GM23248 (cell line): ENCODE data around the gene OR1K1. TPM values are rescaled to one million over a fixed set of nuclear protein-coding genes. Genes with fewer than 3 reads are reported as not detected.

Experiments
- DNase-seq: peaks from one replicate; pipeline ENCODE4 v3.0.0-alpha.2; 2015
- H2AFZ ChIP-seq: fragments of 200-600 bp; sonication (generic); 2 replicates; pipeline ENCODE4 v1.6.1; 2016; ENCODE audit warnings: antibody characterized with exemption
- H3F3A ChIP-seq: fragments of 200-600 bp; sonication (generic); 2 replicates; pipeline ENCODE4 v1.6.1; 2016; ENCODE audit warnings: mild to moderate bottlenecking, antibody characterized with exemption, mixed run types; ENCODE audit not compliant: insufficient read depth
- H3K27ac ChIP-seq: fragments of 200-600 bp; sonication (generic); 2 replicates; pipeline ENCODE4 v1.5.1; 2016; ENCODE audit warnings: mild to moderate bottlenecking
- H3K27me3 ChIP-seq: fragments of 200-600 bp; sonication (generic); replicated peaks from 2 replicates; pipeline ENCODE4 v1.6.1; 2016; ENCODE audit warnings: mild to moderate bottlenecking; ENCODE audit not compliant: insufficient read depth
- H3K36me3 ChIP-seq: fragments of 200-600 bp; sonication (generic); 2 replicates; pipeline ENCODE4 v1.6.1; 2016; ENCODE audit warnings: low read depth, mild to moderate bottlenecking
- H3K4me1 ChIP-seq: fragments of 200-600 bp; sonication (generic); 2 replicates; pipeline ENCODE4 v1.6.1; 2016; ENCODE audit warnings: mild to moderate bottlenecking; ENCODE audit not compliant: insufficient read depth
- H3K4me2 ChIP-seq: fragments of 200-600 bp; sonication (generic); one replicate; pipeline ENCODE4 v1.6.1; 2016; ENCODE audit warnings: mild to moderate bottlenecking; ENCODE audit not compliant: unreplicated experiment
- H3K4me3 ChIP-seq: fragments of 200-600 bp; sonication (generic); 2 replicates; pipeline ENCODE4 v1.5.1; 2016; ENCODE audit warnings: mild to moderate bottlenecking
- H3K79me2 ChIP-seq: fragments of 200-600 bp; sonication (generic); 2 replicates; pipeline ENCODE4 v1.6.1; 2016; ENCODE audit warnings: mild to moderate bottlenecking; ENCODE audit not compliant: insufficient read depth
- H3K9ac ChIP-seq: fragments of 200-600 bp; sonication (generic); 2 replicates; pipeline ENCODE4 v1.6.1; 2016; ENCODE audit warnings: mild to moderate bottlenecking
- H3K9me2 ChIP-seq: fragments of 200-600 bp; sonication (generic); 2 replicates; pipeline ENCODE4 v1.6.1; 2016; ENCODE audit warnings: mixed run types, mild to moderate bottlenecking, moderate library complexity; ENCODE audit not compliant: insufficient read depth
- H3K9me3 ChIP-seq: fragments of 200-600 bp; sonication (generic); one replicate; pipeline ENCODE4 v1.6.1; 2017; ENCODE audit warnings: low read depth
- H4K20me1 ChIP-seq: fragments of 200-600 bp; sonication (generic); 2 replicates; pipeline ENCODE4 v1.6.0; 2016; ENCODE audit not compliant: insufficient read depth
- EZH2 ChIP-seq: fragments of 200-600 bp; sonication (generic); IDR thresholded peaks from 2 replicates; pipeline ENCODE4 v1.6.1; 2018; ENCODE audit warnings: antibody characterized with exemption, mild to moderate bottlenecking; ENCODE audit not compliant: insufficient read depth, poor library complexity, severe bottlenecking
- EZH2phosphoT487 ChIP-seq: fragments of 200-600 bp; sonication (generic); IDR thresholded peaks from 2 replicates; pipeline ENCODE4 v1.6.1; 2018; ENCODE audit warnings: antibody characterized with exemption, moderate library complexity, mild to moderate bottlenecking, low read depth; ENCODE audit not compliant: insufficient read depth
- WGBS, 2 experiments: methylation state at CpG; one replicate each; pipeline ENCODE4 v1.1.6; 2015 to 2017; ENCODE audit warnings: low lambda C conversion rate in 2 of 2, low coverage in 1 of 2; ENCODE audit errors: missing lambda C conversion rate in 2 of 2; 5-methylcytosine and 5-hydroxymethylcytosine counted together
- in situ Hi-C: fragments of 300-500 bp; cut with MboI; formaldehyde crosslinking; loops from 2 replicates; pipeline ENCODE4 v1.15.0; 2020
- polyA plus RNA-seq: library from polyadenylated mRNA; unstranded; fragments of >200 nt; fragmentation: Nextera tagmentation; extraction: Ambion mirVana; gene quantifications from 2 replicates; pipeline ENCODE4 v1.2.1, GENCODE V29; 2016
- total RNA-seq: library from RNA; depleted of rRNA; stranded (reverse); fragments of >200 nt; shearing (Covaris generic); gene quantifications from 2 replicates; pipeline ENCODE4 v1.2.3, GENCODE V29; 2014

The OR1K1 gene
- total and polyA plus RNA-seq, 2 experiments from 2014 or later, result not detected

DNA sequence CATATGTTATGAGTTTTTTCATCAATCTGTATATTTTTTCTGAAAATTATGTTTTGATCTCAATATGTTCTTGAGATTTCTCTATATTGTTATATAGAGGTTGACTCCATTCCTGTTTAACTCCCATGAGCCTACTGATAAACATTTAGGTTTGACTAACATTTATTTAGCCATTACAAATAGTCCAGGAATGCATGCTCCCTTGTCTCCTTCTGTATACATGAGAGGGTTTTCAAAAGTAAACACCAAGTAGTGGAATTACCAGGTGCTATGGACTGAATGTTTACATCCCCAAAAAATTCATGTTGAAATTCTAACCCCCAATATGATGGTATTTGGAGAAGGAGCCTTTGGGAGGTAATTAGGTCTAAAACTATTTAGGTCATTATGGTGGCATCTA lies 14.7 kb upstream of the OR1K1 start:
- H3K79me2 ChIP-seq, result no peaks in the 10 kb centered on the region
- H3K4me3 ChIP-seq, result no peak overlapping the region
- H3K9me2 ChIP-seq, result no peaks in the 10 kb centered on the region
- no peak overlapping the region for H2AFZ ChIP-seq
- no peaks in the 10 kb centered on the region for H3K36me3 ChIP-seq
- TF ChIP-seq EZH2 (no peak), EZH2phosphoT487 (no peak)
- in situ Hi-C loops, result no loop called here
- H3F3A ChIP-seq, result no peaks in the 10 kb centered on the region
- H3K4me1 ChIP-seq, result peaks cover 8% of the 10 kb centered on the region; the same call in 1 of the 2 replicates
- H3K9me3 ChIP-seq, result no peaks in the 10 kb centered on the region
- DNase-seq, result no peak
- no peak overlapping the region for H3K27ac ChIP-seq
- H4K20me1 ChIP-seq, result no peaks in the 10 kb centered on the region
- H3K4me2 ChIP-seq, result no peak overlapping the region
- no peak overlapping the region for H3K9ac ChIP-seq
- H3K27me3 ChIP-seq, result no peaks in the 10 kb centered on the region

DNA sequence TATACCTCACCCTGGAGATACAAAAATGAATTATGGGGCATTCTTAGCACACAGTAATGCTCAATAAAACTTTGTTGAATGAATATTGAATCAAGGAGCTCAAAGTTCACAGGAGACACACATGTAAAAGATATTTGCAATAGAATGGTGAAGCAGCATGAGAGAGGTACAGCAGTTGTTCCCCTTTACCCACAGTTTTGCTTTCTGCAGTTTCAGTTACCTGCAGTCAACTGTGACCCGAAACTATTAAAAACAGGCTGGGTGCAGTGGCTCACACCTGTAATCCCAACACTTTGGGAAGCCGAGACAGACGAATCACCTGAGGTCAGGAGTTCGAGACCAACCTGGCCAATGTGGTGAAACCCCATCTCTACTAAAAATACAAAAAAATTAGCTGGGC lies 13.6 kb upstream of the OR1K1 start:
- in situ Hi-C loops, result no loop called here
- WGBS, 2 experiments, result 77 to 80% methylated on average over 4 of the region's 4 CpGs
- Histone ChIP-seq H2AFZ (no peak overlapping the region), H3F3A (no peaks in the 10 kb centered on the region), H3K9me2 (no peaks in the 10 kb centered on the region), H4K20me1 (no peaks in the 10 kb centered on the region), H3K36me3 (no peaks in the 10 kb centered on the region), H3K27me3 (no peaks in the 10 kb centered on the region), H3K9me3 (no peaks in the 10 kb centered on the region), H3K9ac (no peak overlapping the region), H3K27ac (no peak overlapping the region), H3K4me3 (no peak overlapping the region), H3K4me2 (no peak overlapping the region), H3K79me2 (no peaks in the 10 kb centered on the region), H3K4me1 (peaks cover 8% of the 10 kb centered on the region; the same call in 1 of the 2 replicates)
- no peak for TF ChIP-seq EZH2phosphoT487
- no peak for TF ChIP-seq EZH2
- DNase-seq, result no peak

DNA sequence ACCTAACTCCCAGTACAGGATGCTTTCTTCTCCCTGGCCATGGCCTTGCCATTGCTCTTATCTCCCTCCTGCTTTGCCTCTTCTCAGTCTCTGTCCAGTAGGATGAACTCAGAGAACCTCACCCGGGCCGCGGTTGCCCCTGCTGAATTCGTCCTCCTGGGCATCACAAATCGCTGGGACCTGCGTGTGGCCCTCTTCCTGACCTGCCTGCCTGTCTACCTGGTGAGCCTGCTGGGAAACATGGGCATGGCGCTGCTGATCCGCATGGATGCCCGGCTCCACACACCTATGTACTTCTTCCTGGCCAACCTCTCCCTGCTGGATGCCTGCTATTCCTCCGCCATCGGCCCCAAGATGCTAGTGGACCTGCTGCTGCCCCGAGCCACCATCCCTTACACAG lies 11.1 kb upstream of the OR1K1 start, which contains the start of gene OR5C1:
TSS of gene OR5C1 (plus strand) at position 103 of the 400 bp plus-strand sequence. CDS start at position 103, 0 bp downstream.
- H3F3A ChIP-seq, result no peaks in the 10 kb centered on the region
- H3K4me2 ChIP-seq, result no peak within 1 kb of the TSS
- TF ChIP-seq EZH2phosphoT487 (no peak), EZH2 (no peak)
- DNase-seq, result no peak
- 85 to 90% methylated on average over 12 of the region's 12 CpGs for WGBS, 2 experiments
- no peaks in the 10 kb centered on the region for H4K20me1 ChIP-seq
- no peaks in the 10 kb centered on the region for H3K79me2 ChIP-seq
- no peaks in the 10 kb centered on the region for H3K27me3 ChIP-seq
- no peak within 1 kb of the TSS for H3K27ac ChIP-seq
- peaks cover 8% of the 10 kb centered on the region; the same call in 1 of the 2 replicates for H3K4me1 ChIP-seq
- no peaks in the 10 kb centered on the region for H3K9me3 ChIP-seq
- no peak within 1 kb of the TSS for H3K4me3 ChIP-seq
- in situ Hi-C loops, result no loop called here
- no peak within 1 kb of the TSS for H3K9ac ChIP-seq
- H2AFZ ChIP-seq, result no peak within 1 kb of the TSS
- no peaks in the 10 kb centered on the region for H3K9me2 ChIP-seq
- H3K36me3 ChIP-seq, result no peaks in the 10 kb centered on the region

DNA sequence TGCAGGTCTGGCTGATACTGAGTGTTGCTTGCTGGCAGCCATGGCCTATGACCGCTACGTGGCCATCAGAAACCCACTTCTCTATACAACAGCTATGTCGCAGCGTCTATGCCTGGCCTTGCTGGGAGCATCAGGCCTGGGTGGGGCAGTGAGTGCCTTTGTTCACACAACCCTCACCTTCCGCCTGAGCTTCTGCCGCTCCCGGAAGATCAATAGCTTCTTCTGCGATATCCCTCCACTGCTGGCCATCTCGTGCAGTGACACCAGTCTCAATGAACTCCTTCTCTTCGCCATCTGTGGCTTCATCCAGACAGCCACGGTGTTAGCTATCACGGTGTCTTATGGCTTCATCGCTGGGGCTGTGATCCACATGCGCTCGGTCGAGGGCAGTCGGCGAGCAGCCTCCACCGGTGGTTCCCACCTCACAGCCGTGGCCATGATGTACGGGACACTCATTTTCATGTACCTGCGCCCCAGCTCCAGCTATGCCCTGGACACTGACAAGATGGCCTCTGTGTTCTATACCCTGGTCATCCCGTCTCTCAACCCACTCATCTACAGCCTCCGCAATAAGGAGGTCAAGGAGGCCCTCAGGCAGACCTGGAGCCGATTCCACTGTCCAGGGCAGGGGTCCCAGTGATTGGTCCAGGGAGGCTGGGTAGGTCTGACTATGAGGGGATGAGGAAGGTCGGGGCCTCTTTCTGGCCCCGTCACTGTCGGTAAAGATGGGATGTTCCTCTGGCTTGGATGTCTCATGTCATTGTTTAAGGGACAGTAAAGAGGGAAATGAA lies 10.5 kb upstream of the OR1K1 start:
- no peaks in the 10 kb centered on the region for H3K9me2 ChIP-seq
- no peak overlapping the region for H3K27ac ChIP-seq
- peaks cover 8% of the 10 kb centered on the region; the same call in 1 of the 2 replicates for H3K4me1 ChIP-seq
- H3K4me2 ChIP-seq, result no peak overlapping the region
- H3K36me3 ChIP-seq, result no peaks in the 10 kb centered on the region
- no peak for TF ChIP-seq EZH2phosphoT487
- TF ChIP-seq EZH2, result no peak
- no peak overlapping the region for H3K9ac ChIP-seq
- in situ Hi-C loops, result loop anchor here (10.0 kb wide), 1 partner anchor 295 kb away; no protein-coding TSS in a partner anchor
- no peaks in the 10 kb centered on the region for H4K20me1 ChIP-seq
- H3K4me3 ChIP-seq, result no peak overlapping the region
- no peaks in the 10 kb centered on the region for H3K9me3 ChIP-seq
- WGBS, 2 experiments, result 86 to 87% methylated on average over 28 of the region's 28 CpGs
- no peak overlapping the region for H2AFZ ChIP-seq
- DNase-seq, result no peak
- no peaks in the 10 kb centered on the region for H3K79me2 ChIP-seq
- no peaks in the 10 kb centered on the region for H3F3A ChIP-seq
- H3K27me3 ChIP-seq, result no peaks in the 10 kb centered on the region
